Sigmoid colon (tissue), 7 donors: ENCODE data around the gene OOSP3. TPM values are rescaled to one million over a fixed set of nuclear protein-coding genes. Genes with fewer than 3 reads are reported as not detected.
"Not testable (repeated sequence)": the region's sequence is repeated elsewhere in the genome, so short reads cannot be mapped to it uniquely, and the experiment has no call there.

ENCODE experiments used
- DNase-seq: peaks from one replicate; pipeline ENCODE4 v3.0.0-alpha.2; 2019
- H3K27ac ChIP-seq, 4 donors: fragments of 200-600 bp; sonication (generic); one replicate each; pipeline ENCODE4 v1.5.1; 2016 to 2019; ENCODE audit warnings: mild to moderate bottlenecking in 1 of 4
- H3K27me3 ChIP-seq, 3 donors: fragments of 200-600 bp; sonication (generic); one replicate each; pipeline ENCODE4 v1.5.1; 2019; ENCODE audit warnings: mild to moderate bottlenecking in 1 of 3
- H3K36me3 ChIP-seq, 4 donors: fragments of 200-600 bp; sonication (generic); one replicate each; pipeline ENCODE4 v1.5.1; 2016 to 2019
- H3K4me1 ChIP-seq, 4 donors: fragments of 200-600 bp; sonication (generic); one replicate each; pipeline ENCODE4 v1.5.1; 2017 to 2019
- H3K4me3 ChIP-seq, 4 donors: fragments of 200-600 bp; sonication (generic); one replicate each; pipeline ENCODE4 v1.5.1; 2017 to 2019; ENCODE audit warnings: mild to moderate bottlenecking in 2 of 4, moderate library complexity in 1 of 4
- H3K9me3 ChIP-seq, 4 donors: fragments of 200-600 bp in 3 of 4; sonication (generic) in 3 of 4; one replicate each; pipeline versions ENCODE4 v1.5.1 to v1.6.1; 2013 to 2019
- EP300 ChIP-seq, 4 donors: sonication (generic); formaldehyde crosslinking; IDR thresholded peaks; one replicate each; pipeline ENCODE4 v1.6.1; 2017; ENCODE audit warnings: antibody characterized with exemption in 4 of 4
- POLR2A ChIP-seq, 2 donors: fragments of 450-650 bp; IDR thresholded peaks; one replicate each; pipeline ENCODE4 v1.6.1; 2016; ENCODE audit warnings: antibody characterized with exemption in 2 of 2, mild to moderate bottlenecking in 2 of 2, moderate library complexity in 2 of 2
- POLR2AphosphoS5 ChIP-seq, 4 donors: sonication (generic); formaldehyde crosslinking; IDR thresholded peaks; one replicate each; pipeline ENCODE4 v1.6.1; 2017; ENCODE audit warnings: antibody characterized with exemption in 4 of 4
- WGBS, 2 donors: extraction: QIAGEN DNeasy Blood & Tissue Kit; methylation state at CpG; one replicate each; pipeline ENCODE4 v1.1.7; 2013; 5-methylcytosine and 5-hydroxymethylcytosine counted together
- intact Hi-C: fragments of 100-400 bp; cut with DNase I; formaldehyde crosslinking; loops from one replicate; pipeline ENCODE4 v1.15.1; 2023
- polyA plus RNA-seq, 3 donors: library from polyadenylated mRNA; stranded (reverse); fragments of 200-250 nt; gene quantifications; one replicate each; pipeline ENCODE4 v1.2.3, GENCODE V29; 2013
- total RNA-seq, 4 donors: library from RNA; depleted of rRNA; stranded (reverse); fragments of >200 nt; gene quantifications; one replicate each; pipeline ENCODE4 v1.1.0, GENCODE V29; 2016
- TF ChIP-seq, protein P1 (sequence below), 4 experiments: fragments of 450-650 bp in 3 of 4; fragments of 200-600 bp in 1 of 4; IDR thresholded peaks; one replicate each; pipeline ENCODE4 v1.5.1; 2016 to 2019; ENCODE audit warnings: antibody characterized with exemption in 4 of 4, mild to moderate bottlenecking in 3 of 4, moderate library complexity in 2 of 4
- donor health status: healthy with polysubstance abuse.
- donor health status: Bipolar disorder and iron deficiency.
- donor health status: healthy.

Gene OOSP3
- total and polyA plus RNA-seq, 7 donors = not detected

DNA sequence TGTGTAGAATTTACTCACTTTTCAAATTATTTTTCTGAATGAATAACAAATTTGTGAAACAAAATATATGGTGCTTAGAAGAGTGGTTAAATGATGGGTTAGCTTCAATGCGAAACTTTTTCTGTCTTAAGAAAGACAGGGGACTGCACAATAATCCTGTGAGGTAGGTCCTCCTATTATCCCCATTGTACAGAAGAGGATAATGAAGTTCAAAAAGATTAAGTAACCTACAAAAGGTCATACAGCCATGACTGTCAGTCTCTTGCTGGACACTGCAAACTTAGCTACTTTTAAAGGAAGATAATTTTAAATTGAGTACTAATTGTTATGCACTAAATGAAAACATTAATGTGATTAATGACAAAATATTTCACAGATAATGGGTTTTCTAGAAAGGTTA lies 5.0 kb downstream of the OOSP3 start:
- TF ChIP-seq, protein P1, sequence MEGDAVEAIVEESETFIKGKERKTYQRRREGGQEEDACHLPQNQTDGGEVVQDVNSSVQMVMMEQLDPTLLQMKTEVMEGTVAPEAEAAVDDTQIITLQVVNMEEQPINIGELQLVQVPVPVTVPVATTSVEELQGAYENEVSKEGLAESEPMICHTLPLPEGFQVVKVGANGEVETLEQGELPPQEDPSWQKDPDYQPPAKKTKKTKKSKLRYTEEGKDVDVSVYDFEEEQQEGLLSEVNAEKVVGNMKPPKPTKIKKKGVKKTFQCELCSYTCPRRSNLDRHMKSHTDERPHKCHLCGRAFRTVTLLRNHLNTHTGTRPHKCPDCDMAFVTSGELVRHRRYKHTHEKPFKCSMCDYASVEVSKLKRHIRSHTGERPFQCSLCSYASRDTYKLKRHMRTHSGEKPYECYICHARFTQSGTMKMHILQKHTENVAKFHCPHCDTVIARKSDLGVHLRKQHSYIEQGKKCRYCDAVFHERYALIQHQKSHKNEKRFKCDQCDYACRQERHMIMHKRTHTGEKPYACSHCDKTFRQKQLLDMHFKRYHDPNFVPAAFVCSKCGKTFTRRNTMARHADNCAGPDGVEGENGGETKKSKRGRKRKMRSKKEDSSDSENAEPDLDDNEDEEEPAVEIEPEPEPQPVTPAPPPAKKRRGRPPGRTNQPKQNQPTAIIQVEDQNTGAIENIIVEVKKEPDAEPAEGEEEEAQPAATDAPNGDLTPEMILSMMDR (IDR thresholded peaks at IDR 0.05) = no peak
- TF ChIP-seq POLR2A (IDR thresholded peaks at IDR 0.05) (no peak), EP300 (IDR thresholded peaks at IDR 0.05) (no peak), POLR2AphosphoS5 (IDR thresholded peaks at IDR 0.05) (no peak)
- DNase-seq = no peak
- intact Hi-C loops = no loop called here
- H3K4me1 ChIP-seq = no peaks in the 10 kb centered on the region
- no peak overlapping the region for H3K27ac ChIP-seq
- no peaks in the 10 kb centered on the region for H3K27me3 ChIP-seq
- no peak overlapping the region for H3K4me3 ChIP-seq
- 96 to 97% methylated on average over 1 of the region's 1 CpG for WGBS, 2 donors
- peaks cover 0 to 2% (median 0%) of the 10 kb centered on the region in 4 donors for H3K9me3 ChIP-seq
- H3K36me3 ChIP-seq = no peaks in the 10 kb centered on the region

DNA sequence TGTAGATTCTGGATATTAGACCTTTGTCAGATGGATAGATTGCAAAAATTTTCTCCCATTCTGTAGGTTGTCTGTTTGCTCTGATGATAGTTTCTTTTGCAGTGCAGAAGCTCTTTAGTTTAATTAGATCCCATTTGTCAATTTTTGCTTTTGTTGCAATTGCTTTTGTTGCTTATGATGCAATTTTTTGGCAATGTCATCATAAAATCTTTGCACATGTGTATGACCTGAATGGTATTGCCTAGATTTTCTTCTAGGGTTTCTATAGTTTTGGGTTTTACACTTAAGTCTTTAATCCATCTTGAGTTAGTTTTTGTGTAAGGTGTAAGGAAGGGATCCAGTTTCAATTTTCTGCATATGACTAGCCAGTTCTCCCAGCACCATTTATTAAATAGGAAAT lies 8.6 kb downstream of the OOSP3 start:
- H3K27ac ChIP-seq, DNase-seq, H3K27me3 ChIP-seq, intact Hi-C loops, H3K36me3 ChIP-seq, H3K4me3 ChIP-seq, H3K9me3 ChIP-seq, H3K4me1 ChIP-seq: not testable (repeated sequence)

DNA sequence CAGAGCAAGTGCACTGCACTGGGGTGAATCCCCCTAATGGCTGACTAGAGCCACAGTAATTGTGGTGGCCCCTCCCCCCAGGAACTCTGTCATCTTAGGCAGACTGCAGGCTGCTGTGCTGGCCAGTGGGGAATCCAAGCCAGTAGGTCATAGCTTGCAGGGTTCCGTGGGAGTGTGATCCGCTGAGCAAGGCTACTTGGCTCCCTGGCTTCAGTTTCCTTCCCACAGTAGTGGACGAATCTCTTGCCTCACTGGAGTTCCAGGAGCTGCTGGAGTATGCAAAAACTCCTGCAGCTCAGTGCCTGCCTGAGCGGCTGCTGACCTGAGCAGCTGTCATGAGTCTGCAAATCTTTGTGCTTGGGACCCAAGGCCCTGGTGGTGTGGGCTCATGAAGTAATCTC lies 13.2 kb downstream of the OOSP3 start:
- no peak for TF ChIP-seq EP300 (IDR thresholded peaks at IDR 0.05)
- TF ChIP-seq POLR2A (IDR thresholded peaks at IDR 0.05) = no peak
- no peak for TF ChIP-seq POLR2AphosphoS5 (IDR thresholded peaks at IDR 0.05)
- TF ChIP-seq, protein P1 (IDR thresholded peaks at IDR 0.05) = no peak
- Histone ChIP-seq H3K4me3 (no peak overlapping the region), H3K27ac (no peak overlapping the region), H3K4me1 (no peaks in the 10 kb centered on the region), H3K9me3 (peaks cover 0 to 5% (median 0%) of the 10 kb centered on the region in 4 donors), H3K36me3 (no peaks in the 10 kb centered on the region), H3K27me3 (no peaks in the 10 kb centered on the region)
- intact Hi-C loops = no loop called here
- WGBS, 2 donors = 72 to 87% methylated on average over 4 of the region's 4 CpGs
- DNase-seq = no peak

DNA sequence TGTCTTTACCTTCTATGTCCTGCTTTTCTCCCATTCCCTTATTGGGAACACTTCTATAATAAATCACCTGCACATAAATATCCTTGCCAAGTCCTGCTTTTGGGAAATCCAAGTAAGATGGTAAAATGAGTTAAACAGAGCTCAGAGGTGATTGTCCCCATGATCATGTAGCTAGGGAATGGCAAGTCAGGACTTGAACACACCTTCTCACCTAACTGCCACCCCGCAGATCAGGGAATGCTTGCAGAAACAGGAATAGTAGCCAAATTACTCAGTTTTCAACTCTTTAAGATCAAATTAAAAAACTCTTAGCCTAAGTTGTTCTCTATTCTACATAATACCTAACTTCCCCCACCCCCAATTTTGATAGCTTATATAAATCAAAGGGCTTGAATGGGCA lies 16.0 kb downstream of the OOSP3 start:
- no peak for DNase-seq
- Histone ChIP-seq H3K4me3 (no peak overlapping the region), H3K36me3 (no peaks in the 10 kb centered on the region), H3K27ac (no peak overlapping the region), H3K4me1 (no peaks in the 10 kb centered on the region), H3K27me3 (no peaks in the 10 kb centered on the region), H3K9me3 (no peaks in the 10 kb centered on the region)
- TF ChIP-seq POLR2A (IDR thresholded peaks at IDR 0.05) = no peak
- TF ChIP-seq, protein P1 (IDR thresholded peaks at IDR 0.05) = no peak
- WGBS, 2 donors = 100% methylated on average over 1 of the region's 1 CpG
- intact Hi-C loops = no loop called here

DNA sequence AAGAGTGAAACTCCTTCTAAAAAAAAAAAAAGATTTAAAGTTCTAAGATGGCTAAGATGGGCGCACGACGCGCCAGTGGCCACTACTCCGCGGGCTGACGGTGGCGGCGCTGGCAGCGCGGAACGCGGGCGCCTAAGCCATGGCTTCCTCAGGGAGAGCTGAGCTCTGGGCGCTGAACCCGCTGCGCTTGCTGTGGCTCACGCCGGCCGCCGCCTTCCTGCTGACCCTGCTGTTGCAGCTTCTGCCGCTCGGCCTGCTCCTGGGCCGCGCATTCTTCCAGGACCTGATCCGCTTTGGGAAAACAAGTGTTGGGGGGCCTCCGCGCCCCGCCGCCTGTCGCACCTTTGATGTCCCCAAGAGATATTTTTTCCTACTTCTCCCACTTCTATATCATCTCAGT lies 19.5 kb downstream of the OOSP3 start:
- whole genome bisulfite sequencing, 2 donors = 97 to 98% methylated on average over 31 of the region's 31 CpGs
- intact Hi-C loops = no loop called here
- Histone ChIP-seq H3K4me1 (no peaks in the 10 kb centered on the region), H3K27me3 (no peaks in the 10 kb centered on the region), H3K36me3 (no peaks in the 10 kb centered on the region), H3K4me3 (no peak overlapping the region), H3K27ac (no peak overlapping the region), H3K9me3 (no peaks in the 10 kb centered on the region)
- DNase-seq = no peak
- TF ChIP-seq POLR2A (IDR thresholded peaks at IDR 0.05) (no peak), EP300 (IDR thresholded peaks at IDR 0.05) (no peak), POLR2AphosphoS5 (IDR thresholded peaks at IDR 0.05) (no peak)
- TF ChIP-seq, protein P1 (IDR thresholded peaks at IDR 0.05) = no peak
